HG02571 (cell line): ENCODE measurements around the gene EPHB2.

Source experiments
- ATAC-seq: cut with Tn5 transposase; IDR thresholded peaks from one replicate; pipeline ENCODE4 v1.9.1; 2021; ENCODE audit warnings: mild to moderate bottlenecking, moderate library complexity; ENCODE audit not compliant: unreplicated experiment

The EPHB2 gene

GRCh38 chr1:22721122-22721873, 10.7 kb downstream of the EPHB2 start:
- ATAC-seq: no peak

- no peak for ATAC-seq
Observed at GRCh38 chr1:22722901-22723550, 12.4 kb downstream of the EPHB2 start.

GRCh38 chr1:22727873-22728272, 17.2 kb downstream of the EPHB2 start:
- no peak for ATAC-seq

GRCh38 chr1:22728751-22729399, 18.2 kb downstream of the EPHB2 start:
- no peak for ATAC-seq

GRCh38 chr1:22729400-22729773, 18.7 kb downstream of the EPHB2 start:
- ATAC-seq: no peak

- ATAC-seq: no peak
Observed at GRCh38 chr1:22729912-22730311, 19.3 kb downstream of the EPHB2 start.

- ATAC-seq: no peak
Observed at GRCh38 chr1:22731924-22732720, 21.5 kb downstream of the EPHB2 start.

- ATAC-seq: no peak
Observed at GRCh38 chr1:22733643-22734042, 23.0 kb downstream of the EPHB2 start.

- ATAC-seq: no peak
Observed at GRCh38 chr1:22736501-22737080, 26.0 kb downstream of the EPHB2 start.

- ATAC-seq: no peak
Observed at GRCh38 chr1:22737374-22738068, 26.9 kb downstream of the EPHB2 start.

GRCh38 chr1:22738069-22738435, 27.4 kb downstream of the EPHB2 start:
- ATAC-seq: no peak

GRCh38 chr1:22738522-22738921, 27.9 kb downstream of the EPHB2 start:
- no peak for ATAC-seq

GRCh38 chr1:22739648-22740385, 29.2 kb downstream of the EPHB2 start:
- no peak for ATAC-seq

- ATAC-seq: no peak
Observed at GRCh38 chr1:22741118-22741517, 30.5 kb downstream of the EPHB2 start.

- no peak for ATAC-seq
Observed at GRCh38 chr1:22745669-22746585, 35.3 kb downstream of the EPHB2 start.

- ATAC-seq: no peak
Observed at GRCh38 chr1:22747021-22747734, 36.5 kb downstream of the EPHB2 start.

- ATAC-seq: no peak
Observed at GRCh38 chr1:22747735-22748073, 37.1 kb downstream of the EPHB2 start.

GRCh38 chr1:22749503-22749902, 38.9 kb downstream of the EPHB2 start:
- ATAC-seq: no peak
